ENCODE measurements around the gene FAM114A1. TPM values are rescaled to one million over a fixed set of nuclear protein-coding genes. Genes with fewer than 3 reads are reported as not detected.

Gene FAM114A1
- total RNA-seq, 3 donors from 2014 or later (not counting 1 experiment from before 2014, with no cell fraction given) = 0.31 to 0.70 TPM; not detected in 1

- Mint-ChIP-seq H3K27ac (no peak overlapping the region), H3K4me1 (peaks cover 6 to 8% of the 10 kb centered on the region in 2 donors), H3K27me3 (ENCODE audit: low read depth in 2 of 2) (no peaks in the 10 kb centered on the region), H3K9me3 (no peaks in the 10 kb centered on the region), H3K4me3 (no peak overlapping the region), H3K36me3 (no peaks in the 10 kb centered on the region)
- 96% methylated on average over 3 of the region's 3 CpGs for WGBS (ENCODE audit: insufficient coverage)
- intact Hi-C loops (cut with micrococcal nuclease) = no loop called here
- no peak for TF ChIP-seq CTCF (IDR thresholded peaks at IDR 0.05)
- H3K36me3 ChIP-seq (ENCODE audit: control insufficient read depth, insufficient read depth, low read length) = no peaks in the 10 kb centered on the region
- H3K4me3 ChIP-seq (ENCODE audit: low read length) = no peak overlapping the region
- ATAC-seq (no peak), DNase-seq (no peak)
- no peaks in the 10 kb centered on the region for H3K9me3 ChIP-seq (ENCODE audit: control insufficient read depth, insufficient read depth, low read length)
- no peak overlapping the region for H3K27ac ChIP-seq (ENCODE audit: low read length)
- no peaks in the 10 kb centered on the region for H3K27me3 ChIP-seq (ENCODE audit: control insufficient read depth, insufficient read depth, low read length)
- H3K4me1 ChIP-seq (ENCODE audit: control insufficient read depth, insufficient read depth, low read length) = no peaks in the 10 kb centered on the region
Observed at GRCh38 chr4:38919494-38919893, 51.9 kb downstream of the FAM114A1 start.

- H3K36me3 ChIP-seq (ENCODE audit: control insufficient read depth, insufficient read depth, low read length) = no peaks in the 10 kb centered on the region
- no peak overlapping the region for H3K4me3 ChIP-seq (ENCODE audit: low read length)
- H3K36me3 Mint-ChIP-seq = no peaks in the 10 kb centered on the region
- no peak overlapping the region for H3K4me3 Mint-ChIP-seq
- no peaks in the 10 kb centered on the region for H3K9me3 Mint-ChIP-seq
- H3K4me1 ChIP-seq (ENCODE audit: control insufficient read depth, insufficient read depth, low read length) = no peaks in the 10 kb centered on the region
- 87% methylated on average over 2 of the region's 2 CpGs for WGBS (ENCODE audit: insufficient coverage)
- peaks cover 2 to 4% of the 10 kb centered on the region in 2 donors for H3K4me1 Mint-ChIP-seq
- no peaks in the 10 kb centered on the region for H3K27me3 ChIP-seq (ENCODE audit: control insufficient read depth, insufficient read depth, low read length)
- no peak for TF ChIP-seq CTCF (IDR thresholded peaks at IDR 0.05)
- no peak for ATAC-seq
- H3K27ac Mint-ChIP-seq = no peak overlapping the region
- intact Hi-C loops (cut with micrococcal nuclease) = no loop called here
- DNase-seq = no peak
- H3K27me3 Mint-ChIP-seq (ENCODE audit: low read depth in 2 of 2) = no peaks in the 10 kb centered on the region
- no peak overlapping the region for H3K27ac ChIP-seq (ENCODE audit: low read length)
- no peaks in the 10 kb centered on the region for H3K9me3 ChIP-seq (ENCODE audit: control insufficient read depth, insufficient read depth, low read length)
Observed at GRCh38 chr4:38920186-38920585, 52.6 kb downstream of the FAM114A1 start.

- WGBS (ENCODE audit: insufficient coverage) = 30% methylated on average over 6 of the region's 6 CpGs
- no peaks in the 10 kb centered on the region for H3K4me1 Mint-ChIP-seq
- H3K4me3 ChIP-seq (ENCODE audit: low read length) = no peak overlapping the region
- TF ChIP-seq CTCF (IDR thresholded peaks at IDR 0.05) = no peak
- H3K27ac Mint-ChIP-seq = no peak overlapping the region
- H3K9me3 ChIP-seq (ENCODE audit: control insufficient read depth, insufficient read depth, low read length) = no peaks in the 10 kb centered on the region
- no peak overlapping the region for H3K4me3 Mint-ChIP-seq
- peak in 1 of 2 donors; percentile 11 for DNase-seq
- H3K27me3 ChIP-seq (ENCODE audit: control insufficient read depth, insufficient read depth, low read length) = no peaks in the 10 kb centered on the region
- H3K36me3 Mint-ChIP-seq = no peaks in the 10 kb centered on the region
- H3K36me3 ChIP-seq (ENCODE audit: control insufficient read depth, insufficient read depth, low read length) = no peaks in the 10 kb centered on the region
- H3K27me3 Mint-ChIP-seq (ENCODE audit: low read depth in 2 of 2) = no peaks in the 10 kb centered on the region
- intact Hi-C loops (cut with micrococcal nuclease) = no loop called here
- H3K4me1 ChIP-seq (ENCODE audit: control insufficient read depth, insufficient read depth, low read length) = no peaks in the 10 kb centered on the region
- H3K27ac ChIP-seq (ENCODE audit: low read length) = no peak overlapping the region
- H3K9me3 Mint-ChIP-seq = no peaks in the 10 kb centered on the region
- no peak for ATAC-seq
Observed at GRCh38 chr4:38920677-38921076, 53.1 kb downstream of the FAM114A1 start.

GRCh38 chr4:38921151-38921550 is 53.5 kb downstream of the FAM114A1 start:
- ATAC-seq = no peak
- intact Hi-C loops (cut with micrococcal nuclease) = no loop called here

More at GRCh38 chr4:38921151-38921550, 53.5 kb downstream of the FAM114A1 start:
- H3K27ac ChIP-seq (ENCODE audit: low read length) = no peak overlapping the region
- Mint-ChIP-seq H3K4me3 (no peak overlapping the region), H3K4me1 (no peaks in the 10 kb centered on the region), H3K9me3 (no peaks in the 10 kb centered on the region), H3K36me3 (no peaks in the 10 kb centered on the region), H3K27me3 (ENCODE audit: low read depth in 2 of 2) (no peaks in the 10 kb centered on the region), H3K27ac (no peak overlapping the region)
- H3K36me3 ChIP-seq (ENCODE audit: control insufficient read depth, insufficient read depth, low read length) = no peaks in the 10 kb centered on the region
- no peak for DNase-seq
- no peak for TF ChIP-seq CTCF (IDR thresholded peaks at IDR 0.05)
- 87% methylated on average over 3 of the region's 3 CpGs for WGBS (ENCODE audit: insufficient coverage)
- no peaks in the 10 kb centered on the region for H3K9me3 ChIP-seq (ENCODE audit: control insufficient read depth, insufficient read depth, low read length)
- H3K4me1 ChIP-seq (ENCODE audit: control insufficient read depth, insufficient read depth, low read length) = no peaks in the 10 kb centered on the region
- H3K4me3 ChIP-seq (ENCODE audit: low read length) = no peak overlapping the region
- no peaks in the 10 kb centered on the region for H3K27me3 ChIP-seq (ENCODE audit: control insufficient read depth, insufficient read depth, low read length)

Data from natural killer cell (primary cell).